ENCODE results near the gene CBFB.

CBFB gene

GRCh38 chr16:67129422-67129821 is 100.5 kb downstream of the CBFB start:
- no peaks in the 10 kb centered on the region for H3K79me2 ChIP-seq (ENCODE audit: insufficient read depth, low read length)
- no peaks in the 10 kb centered on the region for H4K20me1 ChIP-seq (ENCODE audit: insufficient read depth, low read length)
- no peak overlapping the region for H3K9ac ChIP-seq (ENCODE audit: low read depth, low read length)
- no peak overlapping the region for H3K4me2 ChIP-seq (ENCODE audit: insufficient read depth, low read length)
- DNase-seq (no peak), ATAC-seq (ENCODE audit: insufficient read depth, low read depth) (no peak)
- no peak overlapping the region for H3K27ac ChIP-seq (ENCODE audit: low read length)
- H3K27me3 ChIP-seq (ENCODE audit: insufficient read depth, low read length, poor library complexity): no peaks in the 10 kb centered on the region
- no peak overlapping the region for H2AFZ ChIP-seq (ENCODE audit: low read depth, low read length)
- H3K9me3 ChIP-seq (ENCODE audit: insufficient read depth, low read length, severe bottlenecking): no peaks in the 10 kb centered on the region
- no peak overlapping the region for H3K4me3 ChIP-seq (ENCODE audit: low read depth in 1 of 2, low read length in 2 of 2)
- no peaks in the 10 kb centered on the region for H3K4me1 ChIP-seq (ENCODE audit: insufficient read depth, low read length)
- no peak for TF ChIP-seq EZH2 (IDR thresholded peaks at IDR 0.05; ENCODE audit: borderline replicate concordance, low read depth, low read length, severe bottlenecking)
- TF ChIP-seq CTCF (IDR thresholded peaks at IDR 0.05; ENCODE audit: borderline replicate concordance, extremely low read depth, low read length, poor library complexity, severe bottlenecking): no peak
- H3K36me3 ChIP-seq (ENCODE audit: insufficient read depth, low read length): peaks cover 59% of the 10 kb centered on the region

- no peak overlapping the region for H3K4me2 ChIP-seq (ENCODE audit: insufficient read depth, low read length)
- no peaks in the 10 kb centered on the region for H3K4me1 ChIP-seq (ENCODE audit: insufficient read depth, low read length)
- no peaks in the 10 kb centered on the region for H3K9me3 ChIP-seq (ENCODE audit: insufficient read depth, low read length, severe bottlenecking)
- ATAC-seq (ENCODE audit: insufficient read depth, low read depth) (no peak), DNase-seq (no peak)
- no peaks in the 10 kb centered on the region for H3K27me3 ChIP-seq (ENCODE audit: insufficient read depth, low read length, poor library complexity)
- TF ChIP-seq CTCF (IDR thresholded peaks at IDR 0.05; ENCODE audit: borderline replicate concordance, extremely low read depth, low read length, poor library complexity, severe bottlenecking): no peak
- no peak for TF ChIP-seq EZH2 (IDR thresholded peaks at IDR 0.05; ENCODE audit: borderline replicate concordance, low read depth, low read length, severe bottlenecking)
- no peak overlapping the region for H2AFZ ChIP-seq (ENCODE audit: low read depth, low read length)
- H3K36me3 ChIP-seq (ENCODE audit: insufficient read depth, low read length): peaks cover 88% of the 10 kb centered on the region
- no peaks in the 10 kb centered on the region for H3K79me2 ChIP-seq (ENCODE audit: insufficient read depth, low read length)
- H4K20me1 ChIP-seq (ENCODE audit: insufficient read depth, low read length): no peaks in the 10 kb centered on the region
- no peak overlapping the region for H3K9ac ChIP-seq (ENCODE audit: low read depth, low read length)
- no peak overlapping the region for H3K27ac ChIP-seq (ENCODE audit: low read length)
- H3K4me3 ChIP-seq (ENCODE audit: low read depth in 1 of 2, low read length in 2 of 2): no peak overlapping the region
Observed at GRCh38 chr16:67137605-67138004, 108.7 kb downstream of the CBFB start.

- Histone ChIP-seq H3K36me3 (ENCODE audit: insufficient read depth, low read length) (peaks cover 94% of the 10 kb centered on the region), H3K27me3 (ENCODE audit: insufficient read depth, low read length, poor library complexity) (no peaks in the 10 kb centered on the region)
- TF ChIP-seq EZH2 (IDR thresholded peaks at IDR 0.05; ENCODE audit: borderline replicate concordance, low read depth, low read length, severe bottlenecking): no peak
- TF ChIP-seq CTCF (IDR thresholded peaks at IDR 0.05; ENCODE audit: borderline replicate concordance, extremely low read depth, low read length, poor library complexity, severe bottlenecking): no peak
Observed at GRCh38 chr16:67141391-67141790, 112.4 kb downstream of the CBFB start.

DNA sequence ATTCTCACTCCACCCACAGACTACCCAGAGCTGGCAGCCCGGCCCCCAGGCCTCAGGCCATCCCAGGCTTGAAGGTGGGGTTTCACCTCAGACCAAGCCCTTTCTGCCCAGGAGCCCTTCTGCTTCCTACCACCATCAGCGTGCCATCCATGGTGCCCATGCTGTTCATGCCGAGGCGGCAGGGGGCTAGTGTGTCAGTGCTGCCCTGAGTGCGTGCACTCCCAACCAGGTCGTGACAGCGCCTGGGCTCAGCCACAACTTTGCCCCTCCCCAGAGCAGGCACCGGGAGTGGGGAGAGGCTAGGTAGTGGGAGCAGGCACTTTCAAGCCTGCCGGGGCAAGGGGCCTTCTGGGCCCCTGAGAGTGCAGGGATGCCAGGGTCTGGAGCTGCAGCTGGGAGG is 113.4 kb downstream of the CBFB start:
- Histone ChIP-seq H3K4me3 (ENCODE audit: low read depth in 1 of 2, low read length in 2 of 2) (no peak overlapping the region), H3K27ac (ENCODE audit: low read length) (no peak overlapping the region), H3K4me1 (ENCODE audit: insufficient read depth, low read length) (no peaks in the 10 kb centered on the region), H3K36me3 (ENCODE audit: insufficient read depth, low read length) (peaks cover 94% of the 10 kb centered on the region), H4K20me1 (ENCODE audit: insufficient read depth, low read length) (peaks cover 4% of the 10 kb centered on the region; the same call in 1 of the 2 replicates), H3K4me2 (ENCODE audit: insufficient read depth, low read length) (no peak overlapping the region), H3K27me3 (ENCODE audit: insufficient read depth, low read length, poor library complexity) (no peaks in the 10 kb centered on the region), H3K9me3 (ENCODE audit: insufficient read depth, low read length, severe bottlenecking) (no peaks in the 10 kb centered on the region), H3K9ac (ENCODE audit: low read depth, low read length) (no peak overlapping the region), H2AFZ (ENCODE audit: low read depth, low read length) (no peak overlapping the region), H3K79me2 (ENCODE audit: insufficient read depth, low read length) (no peaks in the 10 kb centered on the region)
- no peak for DNase-seq
- no peak for ATAC-seq (ENCODE audit: insufficient read depth, low read depth)
- TF ChIP-seq EZH2 (IDR thresholded peaks at IDR 0.05; ENCODE audit: borderline replicate concordance, low read depth, low read length, severe bottlenecking): no peak
- no peak for TF ChIP-seq CTCF (IDR thresholded peaks at IDR 0.05; ENCODE audit: borderline replicate concordance, extremely low read depth, low read length, poor library complexity, severe bottlenecking)

More at GRCh38 chr16:67141391-67141790, 112.4 kb downstream of the CBFB start:
- peaks cover 4% of the 10 kb centered on the region; the same call in 1 of the 2 replicates for H4K20me1 ChIP-seq (ENCODE audit: insufficient read depth, low read length)
- no peak overlapping the region for H3K27ac ChIP-seq (ENCODE audit: low read length)
- no peaks in the 10 kb centered on the region for H3K4me1 ChIP-seq (ENCODE audit: insufficient read depth, low read length)
- no peaks in the 10 kb centered on the region for H3K79me2 ChIP-seq (ENCODE audit: insufficient read depth, low read length)
- no peak overlapping the region for H3K4me2 ChIP-seq (ENCODE audit: insufficient read depth, low read length)
- DNase-seq (no peak), ATAC-seq (ENCODE audit: insufficient read depth, low read depth) (no peak)
- no peaks in the 10 kb centered on the region for H3K9me3 ChIP-seq (ENCODE audit: insufficient read depth, low read length, severe bottlenecking)
- no peak overlapping the region for H3K9ac ChIP-seq (ENCODE audit: low read depth, low read length)
- no peak overlapping the region for H3K4me3 ChIP-seq (ENCODE audit: low read depth in 1 of 2, low read length in 2 of 2)
- no peak overlapping the region for H2AFZ ChIP-seq (ENCODE audit: low read depth, low read length)
